Left ventricle myocardium inferior (tissue), 1 donor: ENCODE results near the gene MAP3K5. TPM values are rescaled to one million over a fixed set of nuclear protein-coding genes. Genes with fewer than 3 reads are reported as not detected.

Source experiments
- DNase-seq: peaks from one replicate; pipeline ENCODE4 v3.0.0-alpha.2; 2020
- H3K27ac ChIP-seq: fragments of 200-600 bp; replicated peaks from 2 replicates; pipeline ENCODE4 v1.8.0; 2021
- H3K27me3 ChIP-seq: fragments of 200-600 bp; 2 replicates; pipeline ENCODE4 v1.8.0; 2021; ENCODE audit warnings: low read depth
- H3K36me3 ChIP-seq: fragments of 200-600 bp; 2 replicates; pipeline ENCODE4 v1.8.0; 2021
- H3K4me1 ChIP-seq: fragments of 200-600 bp; 2 replicates; pipeline ENCODE4 v1.8.0; 2021
- H3K4me3 ChIP-seq: fragments of 200-600 bp; 2 replicates; pipeline ENCODE4 v1.8.0; 2021; ENCODE audit warnings: mild to moderate bottlenecking, moderate library complexity
- H3K9me3 ChIP-seq: fragments of 200-600 bp; replicated peaks from 2 replicates; pipeline ENCODE4 v1.8.0; 2021
- intact Hi-C: fragments of 100-400 bp; cut with micrococcal nuclease; formaldehyde crosslinking; loops from one replicate; pipeline ENCODE4 v1.11.0; 2022
- total RNA-seq: library from RNA; stranded (reverse); fragmentation: NEBNext Ultra II Directional; extraction: Animal tissue kit (Norgen Biotek cat#: 25700); gene quantifications from one replicate; pipeline ENCODE4 v1.2.1, GENCODE V29; 2021
- TF ChIP-seq, protein P1 (sequence below): fragments of 200-600 bp; IDR thresholded peaks from 2 replicates; pipeline ENCODE4 v1.8.0; 2021; ENCODE audit warnings: antibody characterized with exemption, mild to moderate bottlenecking, borderline replicate concordance
- donor health status: DM: no; HTN: yes; CAD: no; lungs with severe emphysema.

The MAP3K5 gene
- total RNA-seq, 1 donor from 2014 or later, result 44.1 TPM

- Histone ChIP-seq H3K36me3 (peaks cover 5% of the 10 kb centered on the region), H3K4me1 (peaks cover 21% of the 10 kb centered on the region), H3K4me3 (peak overlapping the region; percentile 86), H3K9me3 (no peaks in the 10 kb centered on the region), H3K27me3 (peaks cover 39% of the 10 kb centered on the region), H3K27ac (no peak overlapping the region)
- TF ChIP-seq, protein P1, sequence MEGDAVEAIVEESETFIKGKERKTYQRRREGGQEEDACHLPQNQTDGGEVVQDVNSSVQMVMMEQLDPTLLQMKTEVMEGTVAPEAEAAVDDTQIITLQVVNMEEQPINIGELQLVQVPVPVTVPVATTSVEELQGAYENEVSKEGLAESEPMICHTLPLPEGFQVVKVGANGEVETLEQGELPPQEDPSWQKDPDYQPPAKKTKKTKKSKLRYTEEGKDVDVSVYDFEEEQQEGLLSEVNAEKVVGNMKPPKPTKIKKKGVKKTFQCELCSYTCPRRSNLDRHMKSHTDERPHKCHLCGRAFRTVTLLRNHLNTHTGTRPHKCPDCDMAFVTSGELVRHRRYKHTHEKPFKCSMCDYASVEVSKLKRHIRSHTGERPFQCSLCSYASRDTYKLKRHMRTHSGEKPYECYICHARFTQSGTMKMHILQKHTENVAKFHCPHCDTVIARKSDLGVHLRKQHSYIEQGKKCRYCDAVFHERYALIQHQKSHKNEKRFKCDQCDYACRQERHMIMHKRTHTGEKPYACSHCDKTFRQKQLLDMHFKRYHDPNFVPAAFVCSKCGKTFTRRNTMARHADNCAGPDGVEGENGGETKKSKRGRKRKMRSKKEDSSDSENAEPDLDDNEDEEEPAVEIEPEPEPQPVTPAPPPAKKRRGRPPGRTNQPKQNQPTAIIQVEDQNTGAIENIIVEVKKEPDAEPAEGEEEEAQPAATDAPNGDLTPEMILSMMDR, result no peak
- intact Hi-C loops, result no loop called here
- DNase-seq, result no peak
Observed at GRCh38 chr6:136551103-136551502, 241.2 kb downstream of the MAP3K5 start.

- Histone ChIP-seq H3K27me3 (peaks cover 39% of the 10 kb centered on the region), H3K4me1 (peaks cover 21% of the 10 kb centered on the region)
- intact Hi-C loops, result no loop called here
Observed at GRCh38 chr6:136550330-136551071, 241.8 kb downstream of the MAP3K5 start, which contains the start of gene MAP7. Gene MAP7, minus strand, starts transcription at chr6:136550422. Its CDS starts 14 bp downstream, at chr6:136550408.

GRCh38 chr6:136550045-136550329 is 242.3 kb downstream of the MAP3K5 start:
- peak; percentile 19 for DNase-seq
- Histone ChIP-seq H3K4me3 (peak overlapping the region; percentile 86), H3K36me3 (no peaks in the 10 kb centered on the region), H3K4me1 (peaks cover 21% of the 10 kb centered on the region), H3K9me3 (no peaks in the 10 kb centered on the region), H3K27ac (no peak overlapping the region), H3K27me3 (peaks cover 39% of the 10 kb centered on the region)
- intact Hi-C loops, result no loop called here
- TF ChIP-seq, protein P1, result no peak

More at GRCh38 chr6:136550330-136551071, 241.8 kb downstream of the MAP3K5 start, which contains the start of gene MAP7:
- DNase-seq, result peak; percentile 51
- TF ChIP-seq, protein P1, result peak; percentile 87
- Histone ChIP-seq H3K9me3 (no peaks in the 10 kb centered on the region), H3K27ac (no peak within 1 kb of the TSS), H3K36me3 (peaks cover 2% of the 10 kb centered on the region), H3K4me3 (peak within 1 kb of the TSS; percentile 86)

DNA sequence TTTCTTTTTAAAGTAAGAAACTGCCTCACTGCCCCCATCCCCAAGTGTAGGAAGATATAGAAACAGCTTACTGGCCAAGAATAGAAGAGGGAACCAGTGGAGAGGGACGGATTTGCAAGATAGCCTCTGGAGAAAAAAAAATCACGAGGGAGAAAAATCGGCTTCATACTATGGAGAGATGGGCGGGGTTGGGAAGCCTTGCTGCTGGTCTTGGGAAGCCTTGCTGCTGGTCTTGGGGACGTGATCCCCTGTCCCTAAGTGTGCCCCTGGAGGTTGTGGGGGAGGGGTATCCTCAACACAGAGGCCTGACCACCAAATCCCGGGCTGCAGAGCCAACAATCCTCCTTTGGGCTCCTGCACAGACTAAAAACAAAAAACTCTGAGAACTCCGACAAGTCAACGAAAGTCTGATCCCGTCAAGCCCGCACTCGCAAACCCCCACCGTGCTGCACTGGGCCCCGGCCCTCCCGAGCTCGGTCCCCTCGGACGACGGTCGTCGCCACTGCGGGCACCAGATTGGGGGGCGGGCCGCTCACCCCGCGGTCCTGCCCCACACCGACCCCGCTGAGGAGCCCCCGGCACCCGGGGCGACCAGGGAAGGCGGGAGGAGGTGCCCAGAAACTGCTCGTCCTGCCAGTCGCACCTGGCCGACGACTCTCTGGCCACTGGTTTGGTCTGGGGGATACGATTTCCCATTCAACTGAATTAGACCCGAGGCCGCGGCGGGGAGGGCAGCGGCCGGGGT is 242.8 kb downstream of the MAP3K5 start:
- TF ChIP-seq, protein P1, result no peak
- no peak for DNase-seq
- Histone ChIP-seq H3K36me3 (no peaks in the 10 kb centered on the region), H3K27ac (no peak overlapping the region), H3K4me3 (peak overlapping the region; percentile 86), H3K27me3 (peaks cover 39% of the 10 kb centered on the region), H3K4me1 (peaks cover 21% of the 10 kb centered on the region), H3K9me3 (no peaks in the 10 kb centered on the region)
- intact Hi-C loops, result no loop called here

DNA sequence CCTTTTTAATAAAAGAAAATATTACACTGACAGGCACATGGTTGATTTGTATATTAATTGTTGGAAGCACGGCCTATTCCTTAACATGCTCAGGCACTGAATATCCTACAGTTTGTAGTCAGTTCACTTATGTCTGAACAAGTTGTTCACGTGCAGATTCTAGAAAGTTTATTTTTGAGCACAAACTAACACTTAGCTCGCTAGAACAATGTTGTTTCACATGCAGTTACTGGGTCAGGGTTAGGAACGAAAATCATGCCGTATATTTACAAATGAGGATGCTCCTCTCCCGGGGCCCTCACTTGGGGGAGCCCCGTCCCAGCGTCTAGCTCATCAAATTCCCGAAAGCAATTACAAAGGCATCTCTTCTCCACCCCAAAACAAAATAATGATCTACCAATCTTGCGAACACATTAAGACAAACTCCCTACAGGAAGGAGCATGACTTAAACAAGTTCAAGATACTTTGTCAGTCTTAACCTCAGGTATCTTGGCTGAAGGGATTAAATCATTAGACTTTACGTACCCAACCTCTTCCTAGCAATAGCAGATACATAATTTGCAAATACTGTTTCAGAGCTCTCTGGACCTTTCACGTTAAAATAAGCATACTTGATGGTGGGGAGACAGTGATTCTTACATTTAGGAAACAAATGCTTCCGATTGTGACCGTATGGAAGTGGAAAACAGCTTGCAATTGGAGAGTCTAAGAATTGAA is 243.5 kb downstream of the MAP3K5 start:
- H3K4me3 ChIP-seq, result no peak overlapping the region
- no peak for DNase-seq
- H3K9me3 ChIP-seq, result no peaks in the 10 kb centered on the region
- no peak overlapping the region for H3K27ac ChIP-seq
- H3K36me3 ChIP-seq, result no peaks in the 10 kb centered on the region
- peaks cover 21% of the 10 kb centered on the region for H3K4me1 ChIP-seq
- intact Hi-C loops, result no loop called here
- peaks cover 39% of the 10 kb centered on the region for H3K27me3 ChIP-seq
- TF ChIP-seq, protein P1, result no peak
